Esophagus squamous epithelium (tissue), 4 donors: ENCODE results near the gene RPLP2.

Experiments
- CTCF ChIP-seq, 6 experiments: fragments of 450-650 bp in 4 of 6; fragments of 200-600 bp in 2 of 6; sonication (generic) in 2 of 6; IDR thresholded peaks; one replicate each; pipeline ENCODE4 v1.5.1; 2016 to 2019; ENCODE audit warnings: antibody characterized with exemption in 6 of 6, mild to moderate bottlenecking in 4 of 6, moderate library complexity in 4 of 6
- POLR2A ChIP-seq, 4 donors: fragments of 450-650 bp; IDR thresholded peaks; one replicate each; pipeline ENCODE4 v1.6.1; 2017; ENCODE audit warnings: antibody characterized with exemption in 4 of 4, mild to moderate bottlenecking in 4 of 4, moderate library complexity in 3 of 4

- TF ChIP-seq POLR2A (IDR thresholded peaks at IDR 0.05) (no peak), CTCF (IDR thresholded peaks at IDR 0.05) (no peak)
Measured at GRCh38 chr11:815675-816432, 6.1 kb downstream of the RPLP2 start.
